Measurements from ENCODE around the gene ACSF2.

- TF ChIP-seq RAD51 (IDR thresholded peaks at IDR 0.05; ENCODE audit: borderline replicate concordance): no peak
- no peak for TF ChIP-seq ZFX (CRISPR knock-in tag; IDR thresholded peaks at IDR 0.05; ENCODE audit: low read depth)
- no peak for TF ChIP-seq EZH2 (conservative IDR thresholded peaks at IDR 0.05; ENCODE audit: low read depth, low read length)
- TF ChIP-seq, protein P1, sequence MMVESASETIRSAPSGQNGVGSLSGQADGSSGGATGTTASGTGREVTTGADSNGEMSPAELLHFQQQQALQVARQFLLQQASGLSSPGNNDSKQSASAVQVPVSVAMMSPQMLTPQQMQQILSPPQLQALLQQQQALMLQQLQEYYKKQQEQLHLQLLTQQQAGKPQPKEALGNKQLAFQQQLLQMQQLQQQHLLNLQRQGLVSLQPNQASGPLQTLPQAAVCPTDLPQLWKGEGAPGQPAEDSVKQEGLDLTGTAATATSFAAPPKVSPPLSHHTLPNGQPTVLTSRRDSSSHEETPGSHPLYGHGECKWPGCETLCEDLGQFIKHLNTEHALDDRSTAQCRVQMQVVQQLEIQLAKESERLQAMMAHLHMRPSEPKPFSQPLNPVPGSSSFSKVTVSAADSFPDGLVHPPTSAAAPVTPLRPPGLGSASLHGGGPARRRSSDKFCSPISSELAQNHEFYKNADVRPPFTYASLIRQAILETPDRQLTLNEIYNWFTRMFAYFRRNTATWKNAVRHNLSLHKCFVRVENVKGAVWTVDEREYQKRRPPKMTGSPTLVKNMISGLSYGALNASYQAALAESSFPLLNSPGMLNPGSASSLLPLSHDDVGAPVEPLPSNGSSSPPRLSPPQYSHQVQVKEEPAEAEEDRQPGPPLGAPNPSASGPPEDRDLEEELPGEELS (CRISPR knock-in tag; IDR thresholded peaks at IDR 0.05): no peak
- no peak for TF ChIP-seq SIN3A (IDR thresholded peaks at IDR 0.05; ENCODE audit: borderline replicate concordance, low read depth, low read length)
- no peak for TF ChIP-seq ZNF768 (CRISPR knock-in tag; IDR thresholded peaks at IDR 0.05)
- no peak for TF ChIP-seq SMC3 (IDR thresholded peaks at IDR 0.05; ENCODE audit: low read length)
- no peak for TF ChIP-seq ZBTB8A (CRISPR knock-in tag; IDR thresholded peaks at IDR 0.05; ENCODE audit: borderline replicate concordance, low read depth)
Measured at GRCh38 chr17:50519141-50519834, 93.3 kb downstream of the ACSF2 start.

Measured in HepG2 (cell line).